ENCODE measurements around the gene CNTN5. TPM values are rescaled to one million over a fixed set of nuclear protein-coding genes. Genes with fewer than 3 reads are reported as not detected.

CNTN5 gene
- polyA plus RNA-seq, 1 donor from 2014 or later, result 1.1 TPM

DNA sequence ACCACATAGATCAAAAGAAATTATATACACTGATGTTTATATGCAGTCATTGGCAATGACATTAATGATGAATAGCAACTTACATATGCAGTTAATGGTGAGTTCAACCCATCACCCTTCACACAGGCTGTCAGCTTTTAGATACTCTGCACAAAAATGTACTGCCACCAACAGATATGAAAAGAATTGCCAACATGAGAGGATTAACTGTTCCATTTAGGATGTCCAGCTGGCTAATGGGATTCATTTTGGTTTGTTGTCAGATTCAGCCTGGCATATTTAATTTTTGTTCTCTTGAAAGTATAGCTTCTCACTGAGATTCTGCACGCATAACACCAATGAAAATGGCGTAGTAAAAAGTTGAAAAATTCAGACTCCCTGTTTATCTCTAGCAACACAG, 1112.4 kb downstream of the CNTN5 start:
- Histone ChIP-seq H3K9me3 (ENCODE audit: low read length) (no peaks in the 10 kb centered on the region), H3K36me3 (ENCODE audit: insufficient read depth, low read length) (no peaks in the 10 kb centered on the region), H3K4me2 (ENCODE audit: low read length) (no peak overlapping the region), H3K9ac (ENCODE audit: low read length) (no peak overlapping the region), H3K79me2 (replicated peaks; ENCODE audit: insufficient read depth, low read length) (no peaks in the 10 kb centered on the region), H3K27me3 (ENCODE audit: insufficient read depth, low read depth, low read length) (no peaks in the 10 kb centered on the region), H4K20me1 (ENCODE audit: insufficient read depth) (no peaks in the 10 kb centered on the region), H3K4me3 (ENCODE audit: low read length) (no peak overlapping the region), H3F3A (ENCODE audit: insufficient read depth, low read length, poor library complexity, severe bottlenecking) (no peaks in the 10 kb centered on the region), H2AFZ (ENCODE audit: low read depth, low read length) (no peak overlapping the region), H3K27ac (ENCODE audit: low read length) (no peak overlapping the region), H3K9me2 (ENCODE audit: insufficient read depth, low read length) (no peaks in the 10 kb centered on the region)
- TF ChIP-seq EZH2 (IDR thresholded peaks at IDR 0.05; ENCODE audit: borderline replicate concordance, insufficient read depth, low read length, poor library complexity, severe bottlenecking) (no peak), EP300 (conservative IDR thresholded peaks at IDR 0.05; ENCODE audit: poor library complexity, severe bottlenecking) (peak; percentile 58)

DNA sequence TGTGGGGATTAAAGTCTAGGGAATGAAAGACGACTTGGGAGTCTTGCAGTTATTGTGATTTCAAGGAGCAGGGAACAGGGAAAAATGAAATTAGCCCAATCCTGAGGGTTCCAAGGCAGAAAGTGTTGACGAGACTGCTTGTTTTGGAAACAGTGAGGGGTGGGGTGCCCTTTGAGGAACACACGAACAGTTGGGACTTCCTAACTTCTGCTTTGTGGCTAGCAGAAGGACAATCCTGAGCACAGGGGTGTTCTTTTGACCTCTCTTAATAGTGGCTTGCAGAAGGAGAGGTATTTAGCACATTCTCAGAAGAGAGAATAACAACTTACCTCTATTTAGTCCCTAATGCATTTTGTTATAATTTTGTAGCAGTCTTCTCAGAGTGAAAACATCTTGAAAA, 1120.5 kb downstream of the CNTN5 start:
- H3K4me3 ChIP-seq (ENCODE audit: low read length), result no peak overlapping the region
- H3K4me2 ChIP-seq (ENCODE audit: low read length), result no peak overlapping the region
- no peaks in the 10 kb centered on the region for H3K9me2 ChIP-seq (ENCODE audit: insufficient read depth, low read length)
- H2AFZ ChIP-seq (ENCODE audit: low read depth, low read length), result no peak overlapping the region
- H3K27ac ChIP-seq (ENCODE audit: low read length), result no peak overlapping the region
- no peaks in the 10 kb centered on the region for H3K9me3 ChIP-seq (ENCODE audit: low read length)
- H3K27me3 ChIP-seq (ENCODE audit: insufficient read depth, low read depth, low read length), result no peaks in the 10 kb centered on the region
- no peaks in the 10 kb centered on the region for H4K20me1 ChIP-seq (ENCODE audit: insufficient read depth)
- TF ChIP-seq POLR2AphosphoS5 (IDR thresholded peaks at IDR 0.05), result no peak
- TF ChIP-seq EZH2 (IDR thresholded peaks at IDR 0.05; ENCODE audit: borderline replicate concordance, insufficient read depth, low read length, poor library complexity, severe bottlenecking), result no peak
- no peak for TF ChIP-seq RAD21 (conservative IDR thresholded peaks at IDR 0.05)
- no peak for TF ChIP-seq SMC3 (conservative IDR thresholded peaks at IDR 0.05; ENCODE audit: poor library complexity)
- TF ChIP-seq, protein P1, sequence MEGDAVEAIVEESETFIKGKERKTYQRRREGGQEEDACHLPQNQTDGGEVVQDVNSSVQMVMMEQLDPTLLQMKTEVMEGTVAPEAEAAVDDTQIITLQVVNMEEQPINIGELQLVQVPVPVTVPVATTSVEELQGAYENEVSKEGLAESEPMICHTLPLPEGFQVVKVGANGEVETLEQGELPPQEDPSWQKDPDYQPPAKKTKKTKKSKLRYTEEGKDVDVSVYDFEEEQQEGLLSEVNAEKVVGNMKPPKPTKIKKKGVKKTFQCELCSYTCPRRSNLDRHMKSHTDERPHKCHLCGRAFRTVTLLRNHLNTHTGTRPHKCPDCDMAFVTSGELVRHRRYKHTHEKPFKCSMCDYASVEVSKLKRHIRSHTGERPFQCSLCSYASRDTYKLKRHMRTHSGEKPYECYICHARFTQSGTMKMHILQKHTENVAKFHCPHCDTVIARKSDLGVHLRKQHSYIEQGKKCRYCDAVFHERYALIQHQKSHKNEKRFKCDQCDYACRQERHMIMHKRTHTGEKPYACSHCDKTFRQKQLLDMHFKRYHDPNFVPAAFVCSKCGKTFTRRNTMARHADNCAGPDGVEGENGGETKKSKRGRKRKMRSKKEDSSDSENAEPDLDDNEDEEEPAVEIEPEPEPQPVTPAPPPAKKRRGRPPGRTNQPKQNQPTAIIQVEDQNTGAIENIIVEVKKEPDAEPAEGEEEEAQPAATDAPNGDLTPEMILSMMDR (IDR thresholded peaks at IDR 0.05; ENCODE audit: poor library complexity, severe bottlenecking), result no peak
- no peak for TF ChIP-seq MXI1 (conservative IDR thresholded peaks at IDR 0.05; ENCODE audit: poor library complexity, severe bottlenecking)
- no peak for TF ChIP-seq TAF1 (IDR thresholded peaks at IDR 0.05; ENCODE audit: low read depth)
- TF ChIP-seq EP300 (conservative IDR thresholded peaks at IDR 0.05; ENCODE audit: poor library complexity, severe bottlenecking), result no peak
- TF ChIP-seq, protein P2, sequence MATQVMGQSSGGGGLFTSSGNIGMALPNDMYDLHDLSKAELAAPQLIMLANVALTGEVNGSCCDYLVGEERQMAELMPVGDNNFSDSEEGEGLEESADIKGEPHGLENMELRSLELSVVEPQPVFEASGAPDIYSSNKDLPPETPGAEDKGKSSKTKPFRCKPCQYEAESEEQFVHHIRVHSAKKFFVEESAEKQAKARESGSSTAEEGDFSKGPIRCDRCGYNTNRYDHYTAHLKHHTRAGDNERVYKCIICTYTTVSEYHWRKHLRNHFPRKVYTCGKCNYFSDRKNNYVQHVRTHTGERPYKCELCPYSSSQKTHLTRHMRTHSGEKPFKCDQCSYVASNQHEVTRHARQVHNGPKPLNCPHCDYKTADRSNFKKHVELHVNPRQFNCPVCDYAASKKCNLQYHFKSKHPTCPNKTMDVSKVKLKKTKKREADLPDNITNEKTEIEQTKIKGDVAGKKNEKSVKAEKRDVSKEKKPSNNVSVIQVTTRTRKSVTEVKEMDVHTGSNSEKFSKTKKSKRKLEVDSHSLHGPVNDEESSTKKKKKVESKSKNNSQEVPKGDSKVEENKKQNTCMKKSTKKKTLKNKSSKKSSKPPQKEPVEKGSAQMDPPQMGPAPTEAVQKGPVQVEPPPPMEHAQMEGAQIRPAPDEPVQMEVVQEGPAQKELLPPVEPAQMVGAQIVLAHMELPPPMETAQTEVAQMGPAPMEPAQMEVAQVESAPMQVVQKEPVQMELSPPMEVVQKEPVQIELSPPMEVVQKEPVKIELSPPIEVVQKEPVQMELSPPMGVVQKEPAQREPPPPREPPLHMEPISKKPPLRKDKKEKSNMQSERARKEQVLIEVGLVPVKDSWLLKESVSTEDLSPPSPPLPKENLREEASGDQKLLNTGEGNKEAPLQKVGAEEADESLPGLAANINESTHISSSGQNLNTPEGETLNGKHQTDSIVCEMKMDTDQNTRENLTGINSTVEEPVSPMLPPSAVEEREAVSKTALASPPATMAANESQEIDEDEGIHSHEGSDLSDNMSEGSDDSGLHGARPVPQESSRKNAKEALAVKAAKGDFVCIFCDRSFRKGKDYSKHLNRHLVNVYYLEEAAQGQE (IDR thresholded peaks at IDR 0.05; ENCODE audit: borderline replicate concordance), result no peak
- H3K79me2 ChIP-seq (replicated peaks; ENCODE audit: insufficient read depth, low read length), result no peaks in the 10 kb centered on the region
- no peaks in the 10 kb centered on the region for H3F3A ChIP-seq (ENCODE audit: insufficient read depth, low read length, poor library complexity, severe bottlenecking)
- no peaks in the 10 kb centered on the region for H3K36me3 ChIP-seq (ENCODE audit: insufficient read depth, low read length)
- H3K9ac ChIP-seq (ENCODE audit: low read length), result no peak overlapping the region

DNA sequence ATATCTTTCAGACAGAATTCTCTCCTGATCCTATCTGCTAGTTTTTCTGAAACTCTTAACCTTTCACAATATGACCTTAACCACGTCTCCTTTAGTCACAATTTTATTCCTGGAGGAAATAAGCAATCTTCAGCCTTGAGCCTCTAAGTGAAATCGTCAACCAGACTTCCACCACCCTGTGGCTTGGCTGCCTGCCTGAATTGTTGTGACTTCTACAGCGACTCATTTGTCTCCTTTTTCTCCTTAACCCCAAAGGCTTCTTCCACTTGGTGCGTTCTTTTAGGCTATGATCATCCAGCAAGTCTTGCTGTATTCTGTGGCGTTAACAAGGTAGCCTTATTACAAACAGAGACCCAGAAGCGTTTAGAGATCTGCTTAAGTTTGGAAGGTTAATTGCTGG, 1131.2 kb downstream of the CNTN5 start:
- Histone ChIP-seq H3K9ac (ENCODE audit: low read length) (no peak overlapping the region), H2AFZ (ENCODE audit: low read depth, low read length) (no peak overlapping the region), H3K4me2 (ENCODE audit: low read length) (no peak overlapping the region)

More for the DNA sequence above, 1131.2 kb downstream of the CNTN5 start:
- H3K9me2 ChIP-seq (ENCODE audit: insufficient read depth, low read length), result no peaks in the 10 kb centered on the region
- no peak overlapping the region for H3K27ac ChIP-seq (ENCODE audit: low read length)
- no peak for TF ChIP-seq POLR2AphosphoS5 (IDR thresholded peaks at IDR 0.05)
- TF ChIP-seq RAD21 (conservative IDR thresholded peaks at IDR 0.05), result no peak
- no peak for TF ChIP-seq MXI1 (conservative IDR thresholded peaks at IDR 0.05; ENCODE audit: poor library complexity, severe bottlenecking)
- TF ChIP-seq EP300 (conservative IDR thresholded peaks at IDR 0.05; ENCODE audit: poor library complexity, severe bottlenecking), result no peak
- no peak for TF ChIP-seq SMC3 (conservative IDR thresholded peaks at IDR 0.05; ENCODE audit: poor library complexity)
- TF ChIP-seq TAF1 (IDR thresholded peaks at IDR 0.05; ENCODE audit: low read depth), result no peak
- TF ChIP-seq, protein P1 (IDR thresholded peaks at IDR 0.05; ENCODE audit: poor library complexity, severe bottlenecking), result no peak
- TF ChIP-seq EZH2 (IDR thresholded peaks at IDR 0.05; ENCODE audit: borderline replicate concordance, insufficient read depth, low read length, poor library complexity, severe bottlenecking), result no peak
- H3K36me3 ChIP-seq (ENCODE audit: insufficient read depth, low read length), result no peaks in the 10 kb centered on the region
- no peaks in the 10 kb centered on the region for H4K20me1 ChIP-seq (ENCODE audit: insufficient read depth)
- no peak overlapping the region for H3K4me3 ChIP-seq (ENCODE audit: low read length)
- no peaks in the 10 kb centered on the region for H3K9me3 ChIP-seq (ENCODE audit: low read length)
- H3K27me3 ChIP-seq (ENCODE audit: insufficient read depth, low read depth, low read length), result no peaks in the 10 kb centered on the region
- H3K79me2 ChIP-seq (replicated peaks; ENCODE audit: insufficient read depth, low read length), result no peaks in the 10 kb centered on the region
- no peaks in the 10 kb centered on the region for H3F3A ChIP-seq (ENCODE audit: insufficient read depth, low read length, poor library complexity, severe bottlenecking)
